HG02943 (cell line): ENCODE data around the gene DAPL1.

ENCODE experiments used
- ATAC-seq: cut with Tn5 transposase; IDR thresholded peaks from one replicate; pipeline ENCODE4 v1.9.1; 2021; ENCODE audit warnings: mild to moderate bottlenecking, low read depth, moderate library complexity; ENCODE audit not compliant: unreplicated experiment

Gene DAPL1, protein sequence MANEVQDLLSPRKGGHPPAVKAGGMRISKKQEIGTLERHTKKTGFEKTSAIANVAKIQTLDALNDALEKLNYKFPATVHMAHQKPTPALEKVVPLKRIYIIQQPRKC

DNA sequence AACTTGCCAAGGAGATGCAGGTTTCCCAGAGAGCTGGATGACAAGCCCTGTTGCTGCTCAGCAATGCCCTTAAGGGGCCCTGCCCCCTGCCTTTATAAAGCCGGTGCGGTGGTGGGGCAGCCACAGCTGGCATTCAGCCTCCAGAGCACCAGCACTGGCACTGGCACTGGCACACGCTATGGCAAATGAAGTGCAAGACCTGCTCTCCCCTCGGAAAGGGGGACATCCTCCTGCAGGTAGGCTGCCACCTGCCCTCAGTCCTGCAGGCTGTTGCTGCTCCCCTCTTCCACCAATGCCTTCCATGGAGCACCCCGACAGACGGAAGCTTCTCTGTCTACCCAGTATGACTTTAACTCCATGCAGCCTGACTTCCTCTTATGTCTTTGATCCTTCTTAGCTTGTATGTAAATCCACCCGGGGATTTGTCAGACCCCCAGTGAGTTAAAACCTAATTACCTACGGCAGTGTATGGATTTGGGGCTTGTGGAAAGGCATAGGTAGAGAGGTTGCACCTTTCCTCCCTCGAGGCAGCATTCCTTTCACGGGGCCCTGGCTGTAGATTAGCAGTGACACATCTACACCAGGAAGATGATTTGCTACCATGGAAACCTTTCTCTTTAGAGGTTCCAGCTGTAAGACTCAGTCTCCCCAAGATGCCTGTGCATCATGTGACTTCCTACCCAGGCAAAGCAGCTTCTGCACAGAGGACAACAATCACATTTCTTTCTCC lies at the start of gene DAPL1:
DAPL1 (plus strand) TSS at position 123 of the 730 bp plus-strand sequence; CDS start at position 179, 56 bp downstream.
- ATAC-seq: no peak

DNA sequence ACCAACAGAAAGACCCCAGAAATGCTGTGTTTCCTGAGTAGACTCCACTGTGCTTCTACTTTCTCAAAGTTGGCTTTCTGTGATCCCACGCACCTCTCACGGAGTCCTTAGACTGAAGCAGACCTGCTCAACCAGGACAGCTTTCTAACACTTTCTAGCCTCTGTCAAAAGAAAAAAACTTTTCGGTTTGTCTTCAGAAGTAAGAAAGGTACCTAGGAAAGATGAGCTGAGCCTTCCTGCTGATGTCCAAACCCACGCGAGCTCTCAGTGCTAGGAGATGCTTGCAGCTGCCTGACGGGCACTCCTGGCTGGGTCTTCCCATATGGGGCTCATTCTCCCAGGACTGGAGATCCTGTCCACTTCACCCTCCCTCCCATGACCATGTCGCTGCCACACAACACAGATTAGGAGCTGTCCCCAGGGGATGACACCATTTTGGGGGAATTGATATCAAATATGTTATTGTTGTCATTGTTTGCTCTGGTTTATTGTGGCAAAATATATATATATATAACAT lies 49.2 kb upstream of the DAPL1 start:
- ATAC-seq: no peak

DNA sequence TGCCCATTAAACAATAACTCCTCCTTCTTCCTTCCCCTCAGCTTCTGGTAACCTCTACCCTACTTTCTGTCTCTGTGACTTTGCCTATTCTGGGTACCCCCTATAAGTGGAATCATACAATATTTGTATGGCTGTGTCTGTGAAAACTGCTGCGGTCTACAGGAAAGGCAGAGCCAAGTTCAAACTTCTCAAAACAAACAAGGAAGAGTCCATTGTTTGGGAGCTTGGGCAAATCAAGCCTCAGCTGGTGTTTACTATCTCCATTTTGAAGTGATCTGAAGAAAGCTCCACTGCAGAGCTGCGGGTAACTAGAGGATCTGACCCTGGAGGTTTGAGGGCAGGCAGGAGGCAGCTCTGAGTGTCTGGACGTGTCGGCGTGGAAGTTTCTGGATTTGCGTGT lies 48.6 kb upstream of the DAPL1 start:
- ATAC-seq: no peak

- no peak for ATAC-seq
Observed at GRCh38 chr2:158747281-158747680, 47.8 kb upstream of the DAPL1 start.

DNA sequence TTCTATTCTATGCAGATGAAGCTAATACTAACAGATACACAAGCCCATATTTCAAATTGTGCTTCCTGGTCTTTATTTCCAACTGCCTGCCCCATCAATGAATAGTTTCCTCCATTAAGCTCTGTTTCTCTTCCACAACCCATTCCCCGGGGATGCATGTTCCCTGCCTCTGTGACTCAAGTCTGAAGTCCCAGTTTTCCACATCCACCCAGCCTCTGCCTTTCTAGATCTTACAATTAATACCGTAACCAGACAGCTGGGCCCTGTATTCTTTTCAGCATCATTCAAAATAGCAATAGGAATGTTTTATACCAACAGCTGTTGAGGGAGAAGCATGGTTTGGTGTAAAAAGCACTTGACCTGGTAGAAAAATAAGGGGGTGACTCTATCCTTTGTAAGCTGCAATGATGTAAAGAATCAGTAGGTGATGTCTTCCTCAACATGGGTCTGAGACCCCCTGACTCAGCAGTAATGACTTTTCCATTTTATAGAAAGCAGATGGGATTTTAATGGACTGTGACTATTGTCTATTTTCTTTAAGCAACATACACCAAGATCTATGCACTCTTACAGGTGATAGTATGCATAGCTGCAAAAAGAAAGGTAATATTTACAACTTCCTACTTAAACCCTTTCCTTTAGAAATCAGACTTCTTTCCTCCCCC lies 46.1 kb upstream of the DAPL1 start:
- no peak for ATAC-seq

DNA sequence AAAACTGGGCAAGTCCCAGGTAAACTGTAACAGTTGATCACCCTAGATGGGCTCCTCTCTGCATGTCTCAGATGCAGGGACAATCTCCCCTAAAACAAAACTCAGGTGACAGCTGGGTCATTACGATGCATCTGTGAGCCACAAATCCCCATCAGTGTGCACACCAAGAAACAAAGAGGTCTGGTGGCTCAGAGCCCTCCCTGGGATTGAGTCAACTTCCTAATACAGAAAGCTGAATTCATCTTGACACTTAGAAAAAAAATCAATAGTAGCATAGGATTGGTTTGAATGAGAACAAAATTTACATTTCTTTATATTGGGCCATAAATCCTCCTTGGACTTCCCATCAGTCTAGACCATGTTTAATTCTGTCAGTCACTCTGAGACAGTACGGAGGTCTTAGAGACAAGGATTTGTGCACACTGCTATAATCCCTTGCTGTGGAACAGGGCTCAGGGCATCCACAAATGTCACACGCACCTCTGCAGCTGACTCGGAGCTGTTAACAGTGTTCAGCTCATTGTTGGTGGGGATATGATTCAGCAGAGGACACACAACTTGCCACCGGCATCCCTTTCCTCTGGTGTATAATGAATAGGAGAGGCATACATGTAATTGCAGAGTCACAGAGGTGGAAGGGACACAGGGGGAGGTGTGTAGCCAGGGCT lies 44.5 kb upstream of the DAPL1 start:
- ATAC-seq: no peak

GRCh38 chr2:158753641-158754611 lies 41.2 kb upstream of the DAPL1 start:
- ATAC-seq: peak; percentile 75

- ATAC-seq: no peak
Observed at GRCh38 chr2:158755310-158756087, 39.6 kb upstream of the DAPL1 start.

GRCh38 chr2:158756331-158756730 lies 38.8 kb upstream of the DAPL1 start:
- ATAC-seq: no peak

DNA sequence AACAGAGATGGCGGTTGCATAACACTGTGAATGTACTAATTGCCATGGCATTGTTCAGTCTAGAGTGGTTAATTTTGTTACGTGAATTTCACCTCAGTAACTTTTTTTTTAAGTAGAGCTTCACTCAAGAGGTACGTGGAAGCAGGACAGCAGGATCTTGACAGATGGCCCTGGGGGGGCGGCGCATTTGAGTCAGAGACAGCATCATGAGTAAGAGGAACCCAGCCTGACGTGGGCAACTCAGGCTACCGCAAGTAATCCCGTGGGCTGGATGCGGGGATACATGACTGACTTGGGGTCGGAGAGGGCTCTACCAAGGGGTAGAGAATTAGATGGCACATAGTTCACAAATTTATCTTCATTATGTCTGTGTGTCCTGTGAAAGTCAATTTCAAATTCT lies 38.1 kb upstream of the DAPL1 start:
- ATAC-seq: no peak

DNA sequence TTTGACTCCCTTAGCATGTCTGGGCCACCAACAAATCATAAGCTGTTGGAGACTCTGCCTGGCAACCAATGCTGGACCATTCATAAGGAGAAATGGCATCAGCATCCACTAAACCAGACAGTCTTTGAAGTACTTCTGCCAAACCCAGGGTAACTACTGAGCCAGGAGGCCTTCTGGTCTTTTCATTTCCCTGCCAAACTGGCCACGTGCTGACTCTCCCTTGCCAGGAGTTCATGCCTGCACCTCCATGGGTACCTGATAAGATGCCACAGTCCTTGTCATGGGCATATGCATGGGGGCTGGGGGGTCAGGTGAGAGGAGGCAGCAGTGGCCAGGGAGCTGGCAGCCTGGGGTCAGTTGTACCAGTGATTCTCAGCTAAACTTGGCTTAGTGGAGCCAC lies 34.2 kb upstream of the DAPL1 start:
- ATAC-seq: no peak

GRCh38 chr2:158761621-158762020 lies 33.5 kb upstream of the DAPL1 start:
- no peak for ATAC-seq

- no peak for ATAC-seq
Observed at GRCh38 chr2:158762336-158762735, 32.8 kb upstream of the DAPL1 start.

GRCh38 chr2:158766524-158766923 lies 28.6 kb upstream of the DAPL1 start:
- no peak for ATAC-seq

DNA sequence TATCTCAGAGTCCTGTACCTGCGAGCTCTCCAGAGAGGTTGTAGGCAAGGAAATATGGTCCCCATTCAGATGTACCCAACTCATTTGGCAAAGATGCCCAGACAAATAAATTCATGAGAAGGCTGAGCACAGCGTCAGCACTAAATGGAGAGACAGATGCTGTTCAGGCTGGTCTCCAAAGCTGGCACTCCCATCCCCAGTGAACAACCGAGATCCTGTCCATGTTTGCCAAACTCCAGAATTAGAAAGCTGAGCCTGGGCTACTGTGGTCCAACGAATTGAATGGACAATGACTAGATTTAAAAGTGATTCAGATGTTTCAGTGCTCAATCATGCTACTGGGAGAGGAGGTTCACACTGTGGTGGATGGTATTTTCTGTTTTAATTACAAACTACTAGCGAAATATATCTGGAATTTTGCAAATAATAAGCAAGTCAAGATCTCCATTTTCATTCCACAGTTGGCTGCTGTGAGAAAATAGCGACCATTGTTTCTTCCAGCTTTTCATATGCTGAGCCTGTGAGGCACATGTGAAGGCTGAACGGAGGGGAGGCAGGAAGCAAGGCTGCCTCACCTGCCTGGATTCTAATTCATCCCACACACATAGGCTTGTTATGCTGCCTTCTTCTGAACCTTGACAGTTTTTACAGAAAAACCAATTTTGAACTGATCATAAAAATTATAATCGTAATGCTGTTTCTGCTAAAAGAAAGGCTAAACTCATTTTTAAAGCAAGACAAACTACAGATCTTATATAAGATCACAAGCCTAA lies 22.6 kb upstream of the DAPL1 start:
- ATAC-seq: no peak

DNA sequence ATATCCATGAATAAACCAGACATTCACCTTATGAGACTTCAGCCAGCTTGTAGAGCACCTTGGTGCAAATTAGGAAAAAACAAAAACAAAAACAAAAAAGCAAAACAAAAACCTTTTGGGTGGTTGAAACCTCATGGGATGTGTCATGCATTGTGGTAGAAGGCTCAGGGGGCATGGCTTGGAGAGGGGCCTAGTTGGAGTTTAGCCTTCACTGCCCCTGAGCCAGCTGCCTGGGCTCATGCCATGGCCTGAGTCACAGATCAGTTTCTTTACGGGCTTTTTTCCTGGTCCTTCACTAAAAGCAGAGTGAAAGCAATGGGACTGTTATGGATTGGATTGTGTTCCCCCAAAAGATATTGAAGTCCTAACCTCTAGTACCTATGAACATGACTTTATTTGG lies 22.0 kb upstream of the DAPL1 start:
- no peak for ATAC-seq

- ATAC-seq: no peak
Observed at GRCh38 chr2:158774681-158775080, 20.4 kb upstream of the DAPL1 start.

- no peak for ATAC-seq
Observed at GRCh38 chr2:158775273-158776027, 19.7 kb upstream of the DAPL1 start.
